Stimulated activated effector memory CD8-positive, alpha-beta T cell treated with anti-CD3 and anti-CD28 coated beads, Interleukin-12 subunit alpha, Interleukin-12 subunit beta, amount 100 ng/mL, for 72 hours (primary cell): ENCODE results near the gene ZFP82.

ENCODE experiments used
- ATAC-seq: fragments of 150-1000 bp; cut with Tn5 transposase; 2 replicates; pipeline ENCODE4 v1.10.0; 2021
- DNase-seq, 2 donors: peaks; one replicate each; pipeline ENCODE4 v3.0.0; 2021 to 2022; ENCODE audit warnings: low spot score in 2 of 2
- H3K27ac Mint-ChIP-seq: one replicate; pipeline ENCODE4 v1.8.0; 2022; ENCODE audit warnings: mild to moderate bottlenecking, mixed read lengths
- H3K36me3 Mint-ChIP-seq: one replicate; pipeline ENCODE4 v1.8.0; 2022; ENCODE audit warnings: mild to moderate bottlenecking, mixed read lengths
- H3K4me1 Mint-ChIP-seq: one replicate; pipeline ENCODE4 v1.8.0; 2022; ENCODE audit warnings: mixed read lengths
- H3K4me3 Mint-ChIP-seq: one replicate; pipeline ENCODE4 v1.8.0; 2022; ENCODE audit warnings: mild to moderate bottlenecking, mixed read lengths
- H3K9me3 Mint-ChIP-seq: one replicate; pipeline ENCODE4 v1.8.0; 2022; ENCODE audit warnings: mixed read lengths

The ZFP82 gene

DNA sequence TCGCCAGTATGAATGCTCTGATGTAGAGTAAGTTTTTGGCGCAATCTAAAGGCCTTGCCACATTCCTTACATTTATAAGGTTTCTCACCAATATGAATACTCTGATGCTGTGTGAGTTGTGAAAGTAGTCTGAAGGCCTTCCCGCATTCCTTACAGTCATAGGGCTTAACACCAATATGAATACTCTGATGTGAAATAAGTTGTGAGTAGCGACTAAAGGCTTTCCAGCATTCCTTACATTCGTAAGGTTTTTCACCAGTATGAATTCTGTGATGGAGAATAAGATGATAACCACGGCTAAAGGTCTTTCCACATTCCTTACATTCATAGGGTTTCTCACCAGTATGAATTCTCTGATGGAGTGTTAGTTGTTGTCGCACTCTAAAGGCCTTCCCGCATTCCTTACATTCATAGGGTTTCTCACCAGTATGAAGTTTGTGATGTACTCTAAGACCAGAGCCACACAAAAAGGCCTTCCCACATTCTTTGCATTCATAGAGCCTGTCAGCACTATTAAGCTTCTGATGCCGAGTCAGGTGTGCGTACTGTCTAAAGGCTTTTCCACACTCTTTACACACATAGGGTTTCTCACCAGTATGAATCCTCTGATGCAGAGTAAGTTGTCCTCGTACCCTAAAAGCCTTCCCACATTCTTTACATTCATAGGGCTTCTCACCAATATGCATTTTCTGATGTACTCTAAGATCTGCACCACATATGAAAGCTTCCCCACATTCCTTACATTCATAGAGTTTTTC is 25.3 kb downstream of the ZFP82 start:
- no peak overlapping the region for H3K27ac Mint-ChIP-seq
- H3K4me3 Mint-ChIP-seq: no peak overlapping the region
- peaks cover 52% of the 10 kb centered on the region for H3K36me3 Mint-ChIP-seq
- H3K9me3 Mint-ChIP-seq: peaks cover 32% of the 10 kb centered on the region
- no peak for DNase-seq
- H3K4me1 Mint-ChIP-seq: no peaks in the 10 kb centered on the region
- ATAC-seq: no peak

DNA sequence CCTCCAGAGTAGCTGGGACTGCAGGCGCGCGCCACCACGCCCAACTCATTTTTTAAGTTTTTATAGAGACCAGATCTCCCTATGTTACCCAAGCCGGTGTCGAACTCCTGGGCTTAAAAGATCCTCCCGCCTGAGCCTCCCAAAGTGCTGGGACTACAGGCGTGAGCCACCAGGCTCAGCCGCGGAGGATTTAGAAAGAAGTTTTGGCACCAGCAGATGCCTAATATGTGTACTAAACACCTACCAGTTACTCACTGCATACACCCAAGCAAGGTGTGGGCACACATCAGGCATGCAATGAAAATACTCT is 39.0 kb downstream of the ZFP82 start:
- Mint-ChIP-seq H3K27ac (peak overlapping the region; percentile 97), H3K9me3 (peaks cover 6% of the 10 kb centered on the region), H3K4me1 (peaks cover 22% of the 10 kb centered on the region), H3K36me3 (peaks cover 24% of the 10 kb centered on the region), H3K4me3 (peak overlapping the region; percentile 91)
- ATAC-seq (no peak), DNase-seq (no peak)

DNA sequence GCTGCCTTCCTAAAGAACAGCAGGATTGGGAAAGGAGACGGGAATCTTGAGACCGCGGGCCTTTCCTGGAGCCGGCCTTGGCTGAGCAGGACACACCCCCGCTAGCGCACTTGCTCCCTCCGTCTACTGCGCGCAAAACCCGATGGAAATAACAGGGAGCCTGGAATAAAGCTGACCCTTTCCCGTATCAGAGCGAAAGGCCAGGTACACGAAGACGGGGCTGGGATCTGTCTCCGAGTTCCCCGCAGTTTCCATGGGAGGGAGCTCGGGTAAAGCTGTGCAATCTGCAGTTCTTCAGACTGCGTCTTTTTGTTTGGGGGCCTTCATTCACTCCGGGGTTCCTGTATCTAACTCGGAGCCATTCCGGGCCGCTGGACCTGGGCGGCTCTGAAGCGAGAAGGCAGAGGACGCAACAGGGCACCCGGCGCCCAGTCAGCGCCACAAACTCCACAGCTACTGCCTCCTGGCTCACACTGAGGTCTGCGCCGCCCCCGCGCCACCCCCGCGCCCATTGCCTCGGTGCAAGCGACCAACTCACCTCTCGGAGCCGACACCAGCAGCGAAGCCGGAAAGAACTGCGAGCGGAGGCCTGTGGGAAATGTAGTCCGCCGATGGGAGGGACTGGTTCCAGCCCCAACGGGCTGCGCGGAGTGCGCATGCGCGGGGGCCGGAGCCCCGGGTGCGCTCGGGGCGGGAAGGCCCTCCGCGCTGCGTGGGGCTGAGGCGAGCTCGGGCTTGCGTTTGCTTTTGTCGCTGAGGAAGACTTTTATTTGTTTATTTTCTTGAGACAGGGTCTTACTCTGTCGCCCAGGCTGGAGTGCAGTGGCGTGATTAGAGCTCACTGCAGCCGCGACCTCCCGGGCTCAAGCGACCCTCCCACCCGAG is 39.6 kb downstream of the ZFP82 start, which contains the start of gene ZFP14:
Gene ZFP14, minus strand, starts transcription at position 577 of the 885 bp plus-strand sequence. CDS start 11,309 bp downstream, outside the sequence.
- Mint-ChIP-seq H3K4me1 (peaks cover 22% of the 10 kb centered on the region), H3K9me3 (peaks cover 6% of the 10 kb centered on the region)

DNA sequence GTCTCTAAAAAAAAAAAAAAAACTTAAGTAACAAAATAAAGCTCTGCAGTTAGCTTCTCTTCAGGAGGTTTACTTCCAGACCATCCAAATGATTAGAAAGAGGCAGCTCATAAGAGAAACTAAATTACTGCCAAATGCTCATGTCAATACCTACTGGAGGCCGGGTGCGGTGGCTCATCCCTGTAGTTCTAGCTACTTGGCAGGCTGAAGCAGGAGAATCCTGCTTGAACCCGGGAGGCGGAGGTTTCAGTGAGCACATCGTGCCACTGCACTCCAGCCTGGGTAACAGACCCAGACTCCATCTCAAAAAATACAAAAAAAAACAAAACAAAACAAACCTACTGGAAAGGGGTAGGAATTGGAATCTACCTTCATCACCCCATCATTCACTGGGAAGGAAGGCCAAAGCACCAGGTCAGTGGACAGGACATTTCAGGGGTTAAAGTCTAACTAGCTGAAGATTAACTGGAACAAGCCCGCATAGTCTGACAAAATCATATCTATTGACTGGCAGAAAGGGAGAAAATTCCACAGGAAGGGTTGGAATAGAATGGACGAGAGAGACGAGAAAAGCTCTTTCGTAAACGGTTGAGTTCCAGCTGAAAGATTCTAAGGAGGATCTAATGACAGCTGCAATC is 40.8 kb downstream of the ZFP82 start:
- ATAC-seq: no peak
- peaks cover 24% of the 10 kb centered on the region for H3K36me3 Mint-ChIP-seq
- H3K27ac Mint-ChIP-seq: peak overlapping the region; percentile 97
- H3K4me1 Mint-ChIP-seq: peaks cover 22% of the 10 kb centered on the region
- H3K9me3 Mint-ChIP-seq: peaks cover 3% of the 10 kb centered on the region
- peak overlapping the region; percentile 91 for H3K4me3 Mint-ChIP-seq
- no peak for DNase-seq

More for the DNA sequence above, 39.6 kb downstream of the ZFP82 start, which contains the start of gene ZFP14:
- peak within 1 kb of the TSS; percentile 97 for H3K27ac Mint-ChIP-seq
- DNase-seq (peak; percentile 90 to 96), ATAC-seq (peak; percentile 99)
- peak within 1 kb of the TSS; percentile 91 for H3K4me3 Mint-ChIP-seq
- peaks cover 24% of the 10 kb centered on the region for H3K36me3 Mint-ChIP-seq

DNA sequence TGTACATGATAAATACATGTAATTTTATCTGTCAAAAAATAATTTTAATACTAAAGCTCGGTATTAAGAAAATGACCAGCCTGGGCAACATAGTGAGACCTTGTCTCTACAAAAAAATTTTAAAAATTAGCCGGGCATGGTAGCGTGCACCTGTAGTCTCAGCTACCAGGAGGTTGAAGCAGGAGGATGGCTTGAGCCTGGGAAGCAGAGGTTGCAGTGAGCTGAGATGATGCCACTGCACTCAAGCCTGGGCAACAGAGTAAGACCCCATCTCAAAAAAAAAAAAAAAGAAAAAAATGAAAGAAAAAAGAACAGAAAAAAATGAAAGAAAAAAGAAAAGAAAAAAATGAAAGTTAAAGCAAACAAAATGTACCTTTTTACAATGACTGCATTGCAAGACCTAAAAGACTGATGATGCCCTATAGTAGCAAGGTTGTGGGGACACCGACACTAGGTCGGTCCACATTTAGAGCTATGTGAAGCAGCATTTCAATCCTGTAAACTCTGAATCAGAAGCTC is 44.7 kb downstream of the ZFP82 start:
- Mint-ChIP-seq H3K9me3 (peaks cover 11% of the 10 kb centered on the region), H3K4me3 (no peak overlapping the region), H3K4me1 (peaks cover 18% of the 10 kb centered on the region), H3K27ac (no peak overlapping the region), H3K36me3 (peaks cover 4% of the 10 kb centered on the region)
- ATAC-seq (no peak), DNase-seq (no peak)

DNA sequence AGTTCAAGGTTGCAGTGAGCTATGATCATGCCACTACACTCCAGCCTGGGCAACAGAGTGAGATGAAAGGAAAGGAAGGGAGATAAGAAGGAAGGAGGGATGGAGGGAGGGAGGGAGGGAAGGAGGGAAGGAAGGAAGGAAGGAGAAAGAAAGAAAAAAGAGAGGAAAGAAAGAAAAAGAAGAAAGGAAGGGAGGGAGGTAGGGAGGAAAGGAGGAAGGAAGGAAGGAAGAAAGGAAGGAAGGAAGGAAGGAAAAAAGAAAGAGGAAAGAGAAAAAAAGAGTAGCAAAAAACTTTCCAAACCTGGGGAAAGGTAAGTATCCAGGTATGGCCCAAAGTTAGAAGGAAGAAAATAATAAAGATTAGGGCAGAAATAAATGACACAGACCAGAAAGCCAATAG is 46.6 kb downstream of the ZFP82 start:
- H3K36me3 Mint-ChIP-seq: peaks cover 14% of the 10 kb centered on the region
- H3K4me1 Mint-ChIP-seq: peaks cover 3% of the 10 kb centered on the region
- DNase-seq: no peak
- no peak for ATAC-seq
- H3K9me3 Mint-ChIP-seq: peaks cover 11% of the 10 kb centered on the region
- no peak overlapping the region for H3K27ac Mint-ChIP-seq
- H3K4me3 Mint-ChIP-seq: no peak overlapping the region

DNA sequence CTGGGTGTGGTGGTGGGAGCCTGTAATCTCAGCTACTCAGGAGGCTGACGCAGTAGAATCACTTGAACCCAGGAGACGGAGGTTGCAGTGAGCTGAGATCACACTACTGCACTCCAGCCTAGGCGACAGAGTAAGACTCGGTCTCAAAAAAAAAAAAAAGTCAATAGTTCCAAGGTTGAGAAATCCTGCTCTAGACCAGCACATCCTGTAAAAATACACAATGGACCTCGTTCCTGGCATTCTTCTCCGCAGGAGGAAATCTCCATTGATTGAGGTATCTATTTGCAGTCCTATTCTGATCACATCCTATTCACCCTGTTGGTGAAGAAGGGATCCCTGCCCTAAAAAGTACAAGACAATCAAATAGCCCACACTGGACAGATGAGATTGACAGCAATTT is 54.6 kb downstream of the ZFP82 start:
- DNase-seq (no peak), ATAC-seq (no peak)
- Mint-ChIP-seq H3K4me3 (no peak overlapping the region), H3K4me1 (no peaks in the 10 kb centered on the region), H3K9me3 (no peaks in the 10 kb centered on the region), H3K36me3 (peaks cover 68% of the 10 kb centered on the region), H3K27ac (no peak overlapping the region)
